Measurements from ENCODE around the gene CCDC171.

GRCh38 chr9:15722888-15723287 lies 170.0 kb downstream of the CCDC171 start:
- TF ChIP-seq CTCF (IDR thresholded peaks at IDR 0.05 in 2 of 3, conservative IDR thresholded peaks at IDR 0.05 in 1 of 3; ENCODE audit: borderline replicate concordance in 1 of 3, insufficient read depth in 1 of 3, low read depth in 2 of 3, low read length in 2 of 3), result no peak
- no peak for TF ChIP-seq EZH2 (IDR thresholded peaks at IDR 0.05)
- no peak for TF ChIP-seq SIN3A (IDR thresholded peaks at IDR 0.05; ENCODE audit: low read depth)
- no peak for TF ChIP-seq ATF3 (IDR thresholded peaks at IDR 0.05)
- no peak for TF ChIP-seq POLR2AphosphoS5 (IDR thresholded peaks at IDR 0.05; ENCODE audit: low read depth, low read length)
